ELF-1 (cell line): Measurements from ENCODE around the gene ZNF546.
"Not testable (repeated sequence)": the region's sequence is repeated elsewhere in the genome, so short reads cannot be mapped to it uniquely, and the experiment has no call there.

Experiments used
- DNase-seq: peaks from one replicate; pipeline ENCODE4 v3.0.0-alpha.2; 2016; ENCODE audit warnings: low read depth, low spot score

ZNF546 gene

DNA sequence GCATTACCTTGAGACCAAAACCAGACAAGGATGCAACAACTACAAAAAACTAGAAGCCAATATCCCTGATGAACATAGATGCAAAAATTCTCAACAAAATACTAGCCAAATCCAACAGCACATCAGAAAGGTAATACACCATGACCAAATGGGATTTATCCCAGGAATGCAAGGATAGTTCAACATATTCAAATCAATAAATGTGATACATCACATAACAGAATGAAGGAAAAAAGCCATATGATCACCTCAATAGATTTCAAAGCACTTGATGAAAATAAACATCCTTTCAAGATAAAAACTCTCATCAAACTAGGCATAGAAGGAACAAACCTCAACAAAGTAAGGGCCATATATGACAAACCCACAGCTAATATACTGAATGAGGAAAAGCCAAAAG, 10.2 kb upstream of the ZNF546 start:
- DNase-seq = no peak

GRCh38 chr19:39987167-39987566, 9.7 kb upstream of the ZNF546 start:
- DNase-seq = no peak

DNA sequence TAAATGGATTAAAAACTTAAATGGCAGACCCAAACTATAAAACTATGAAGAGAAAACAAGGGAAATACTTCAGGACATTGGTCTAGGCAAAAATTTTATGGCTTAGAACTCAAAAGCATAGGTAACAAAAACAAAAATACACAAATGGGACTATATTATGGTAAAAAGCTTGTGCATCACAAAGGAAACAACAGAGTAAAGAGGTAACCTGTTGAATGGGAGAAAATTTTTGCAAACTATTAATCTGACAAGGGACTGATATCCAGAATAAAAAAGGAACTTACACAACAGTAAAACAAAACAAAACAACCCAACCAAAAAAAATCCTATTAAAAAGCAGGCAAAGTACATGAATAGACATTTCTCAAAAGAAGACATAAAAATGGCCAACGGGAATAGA, 9.3 kb upstream of the ZNF546 start:
- no peak for DNase-seq

DNA sequence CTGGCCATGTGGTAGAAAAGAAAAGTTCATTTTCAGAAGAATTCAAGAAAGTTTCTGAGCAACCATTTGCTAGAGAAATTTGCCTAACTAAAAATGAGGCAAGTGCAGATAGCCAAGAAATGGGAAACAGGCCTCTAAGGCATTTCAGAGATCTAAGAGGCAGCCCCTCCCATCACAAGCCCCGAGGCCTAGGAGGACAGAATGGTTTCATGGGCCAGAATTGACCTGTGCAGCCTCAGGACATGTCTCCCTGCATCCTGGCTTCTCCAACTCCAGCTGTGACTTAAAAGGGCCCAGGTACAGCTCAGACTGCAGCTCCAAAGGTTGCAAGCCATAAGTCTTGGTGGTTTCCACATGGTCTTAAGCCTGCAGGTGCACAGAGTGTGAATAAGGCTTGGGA, 3.3 kb upstream of the ZNF546 start:
- no peak for DNase-seq

DNA sequence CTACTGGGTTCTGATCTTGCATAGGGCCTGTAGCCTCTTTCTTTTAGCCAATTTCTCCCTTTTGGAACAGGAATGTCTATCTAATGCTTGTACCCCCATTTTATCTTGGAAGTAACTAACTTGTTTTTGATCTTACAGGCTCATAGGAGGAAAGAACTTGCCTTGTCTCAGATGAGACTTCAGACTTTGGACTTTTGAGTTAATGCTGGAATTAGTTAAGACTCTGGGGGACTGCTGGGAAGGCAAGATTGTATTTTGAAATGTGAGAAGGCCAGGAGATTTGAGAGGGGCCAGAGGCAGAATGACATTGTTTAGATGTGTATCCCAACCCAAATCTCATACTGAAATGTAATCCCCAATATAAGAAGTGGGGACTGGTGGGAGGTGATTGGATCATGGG, 2.5 kb upstream of the ZNF546 start:
- no peak for DNase-seq

- no peak for DNase-seq
Observed at GRCh38 chr19:39995794-39996193, 1.1 kb upstream of the ZNF546 start.

- DNase-seq = no peak
Observed at GRCh38 chr19:39996218-39996810, 546 bp upstream of the ZNF546 start.

DNA sequence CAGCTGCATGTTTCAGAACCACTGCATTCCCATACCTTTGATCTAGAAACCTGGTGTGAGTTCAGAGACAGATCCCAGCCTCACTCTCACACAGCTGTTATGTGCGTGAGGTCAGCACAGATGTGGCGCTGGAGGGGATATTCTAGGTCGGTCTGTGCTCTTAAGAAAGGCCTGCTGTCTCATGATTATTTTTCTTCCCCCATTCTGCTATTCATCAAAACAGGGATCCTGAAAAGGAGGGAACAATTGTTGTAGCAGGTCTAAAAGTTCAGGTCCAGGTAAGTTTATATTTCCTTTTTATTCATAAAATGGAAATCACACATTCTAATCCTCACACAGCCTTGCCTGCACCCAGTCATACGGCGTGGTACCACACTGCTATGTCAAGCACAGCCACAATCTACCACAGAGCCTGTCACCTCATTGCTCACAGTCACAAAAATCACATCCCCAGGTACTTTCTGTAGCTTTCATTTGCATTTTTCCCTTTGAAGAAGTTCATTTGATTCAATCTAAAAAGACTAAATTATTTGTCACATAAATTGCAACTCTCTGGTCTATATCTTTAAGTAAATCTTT, 867 bp downstream of the ZNF546 start:
- DNase-seq = no peak

DNA sequence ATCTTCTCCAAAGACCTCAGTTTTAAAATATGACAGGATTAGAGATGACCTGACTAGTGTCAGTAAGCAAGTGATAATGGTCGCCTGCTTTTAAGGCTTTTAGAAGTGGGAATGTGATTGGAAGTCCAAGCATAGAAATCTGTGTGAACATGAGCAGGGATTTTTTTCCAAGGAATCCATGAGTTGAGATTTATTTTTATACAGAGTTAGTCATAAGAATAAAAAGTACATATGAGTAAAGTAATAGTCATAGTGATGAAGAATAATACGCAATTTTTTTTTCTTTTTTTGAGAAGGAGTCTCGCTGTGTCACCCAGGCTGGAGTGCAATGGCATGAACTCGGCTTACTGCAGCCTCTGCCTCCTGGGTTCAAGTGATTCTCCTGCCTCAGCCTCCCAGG, 1.6 kb downstream of the ZNF546 start:
- no peak for DNase-seq

DNA sequence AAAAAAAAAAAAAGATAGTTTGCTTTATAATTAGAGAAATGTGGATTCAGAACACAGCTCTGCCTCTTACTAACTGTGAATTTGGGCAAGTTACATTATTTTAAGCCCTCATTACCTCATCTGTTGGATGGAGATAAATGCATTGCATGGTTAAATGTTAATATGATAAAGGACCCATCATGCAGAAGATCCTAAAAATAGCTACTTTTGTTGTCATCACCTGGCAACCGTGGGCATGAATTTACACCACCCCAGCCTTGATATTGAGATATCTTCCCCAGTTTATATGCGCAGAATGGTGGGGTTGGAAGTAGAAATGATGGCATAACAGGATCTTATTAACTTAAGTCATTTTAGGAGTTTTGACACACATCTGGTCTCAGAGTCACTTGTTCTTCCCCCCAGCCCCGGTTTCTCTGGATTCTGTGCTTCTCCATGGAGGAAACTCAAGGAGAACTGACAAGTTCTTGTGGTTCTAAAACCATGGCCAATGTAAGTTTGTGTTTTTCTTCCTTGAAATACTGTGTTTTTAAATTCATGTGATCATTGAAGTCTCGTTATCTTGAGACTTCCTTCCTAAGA, 8.9 kb downstream of the ZNF546 start:
- DNase-seq = no peak

- no peak for DNase-seq
Observed at GRCh38 chr19:40006273-40006691, 9.4 kb downstream of the ZNF546 start.

- no peak for DNase-seq
Observed at GRCh38 chr19:40009674-40010073, 12.8 kb downstream of the ZNF546 start.

DNA sequence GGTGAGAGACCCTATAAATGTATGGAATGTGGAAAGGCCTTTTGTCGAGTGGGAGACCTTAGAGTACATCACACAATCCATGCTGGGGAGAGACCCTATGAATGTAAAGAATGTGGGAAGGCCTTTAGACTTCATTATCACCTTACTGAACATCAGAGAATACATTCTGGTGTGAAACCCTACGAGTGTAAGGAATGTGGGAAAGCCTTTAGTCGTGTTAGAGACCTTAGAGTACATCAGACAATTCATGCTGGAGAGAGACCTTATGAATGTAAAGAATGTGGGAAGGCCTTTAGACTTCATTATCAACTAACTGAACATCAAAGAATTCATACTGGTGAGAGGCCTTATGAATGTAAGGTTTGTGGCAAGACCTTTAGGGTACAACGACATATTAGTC, 17.1 kb downstream of the ZNF546 start:
- DNase-seq = no peak

GRCh38 chr19:40023969-40024368, 27.1 kb downstream of the ZNF546 start:
- no peak for DNase-seq

- DNase-seq = no peak
Observed at GRCh38 chr19:40025938-40026596, 29.2 kb downstream of the ZNF546 start.

DNA sequence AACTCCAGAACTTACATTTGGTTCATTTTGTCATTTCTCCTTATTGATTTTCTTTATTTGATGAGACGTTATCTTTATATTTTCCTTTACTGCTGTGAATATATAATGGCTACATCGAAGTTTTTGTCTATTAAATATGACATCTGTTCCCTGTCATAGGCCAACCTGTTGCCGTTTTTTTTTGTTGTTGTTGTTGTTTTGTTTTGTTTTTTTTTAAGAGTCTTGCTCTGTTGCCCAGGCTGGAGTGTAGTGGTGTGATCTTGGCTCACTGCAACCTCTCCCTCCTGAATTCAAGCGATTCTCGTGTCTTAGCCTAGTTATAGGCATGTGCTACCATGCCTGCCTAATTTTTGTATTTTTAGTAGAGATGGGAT, 29.7 kb downstream of the ZNF546 start:
- no peak for DNase-seq

DNA sequence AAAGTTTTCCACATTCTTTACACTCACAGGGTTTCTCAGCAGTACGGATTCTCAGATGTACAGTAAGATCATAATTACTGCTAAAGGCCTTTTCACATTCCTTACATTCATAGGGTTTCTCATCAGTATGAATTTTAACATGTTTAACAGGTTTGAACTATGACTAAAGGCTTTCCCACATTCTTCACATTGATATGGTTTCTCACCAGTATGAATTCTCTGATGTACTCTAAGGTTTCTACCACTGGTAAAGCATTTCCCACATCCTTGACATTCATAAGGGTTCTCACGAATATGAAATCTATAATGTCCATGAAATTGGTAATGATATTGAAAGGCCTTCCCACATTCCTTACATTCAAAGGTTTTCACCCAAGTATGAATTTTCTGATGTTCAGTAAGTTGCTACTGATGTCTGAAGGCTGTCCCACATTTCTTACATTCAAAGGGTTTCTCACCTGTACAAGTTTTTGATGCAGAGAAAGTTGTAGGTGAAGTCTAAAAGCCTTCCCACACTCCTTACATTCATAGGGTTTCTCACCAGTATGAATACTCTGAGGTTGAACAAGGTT, 37.2 kb downstream of the ZNF546 start:
- DNase-seq = no peak

- DNase-seq = no peak
Observed at GRCh38 chr19:40035996-40036395, 39.1 kb downstream of the ZNF546 start.

DNA sequence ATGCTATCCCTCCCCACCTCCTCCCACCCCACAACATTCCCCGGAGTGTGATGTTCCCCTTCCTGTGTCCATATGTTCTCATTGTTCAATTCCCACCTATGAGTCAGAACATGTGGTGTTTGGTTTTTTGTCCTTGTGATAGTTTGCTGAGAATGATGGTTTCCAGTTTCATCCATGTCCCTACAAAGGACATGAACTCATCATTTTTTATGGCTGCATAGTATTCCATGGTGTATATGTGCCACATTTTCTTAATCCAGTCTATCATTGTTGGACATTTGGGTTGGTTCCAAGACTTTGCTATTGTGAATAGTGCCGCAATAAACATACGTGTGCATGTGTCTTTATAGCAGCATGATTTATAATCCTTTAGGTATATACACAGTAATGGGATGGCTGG, 41.2 kb downstream of the ZNF546 start:
- not testable (repeated sequence) for DNase-seq

- not testable (repeated sequence) for DNase-seq
Observed at GRCh38 chr19:40041718-40042117, 44.9 kb downstream of the ZNF546 start.

GRCh38 chr19:40053491-40053890, 56.6 kb downstream of the ZNF546 start:
- no peak for DNase-seq

DNA sequence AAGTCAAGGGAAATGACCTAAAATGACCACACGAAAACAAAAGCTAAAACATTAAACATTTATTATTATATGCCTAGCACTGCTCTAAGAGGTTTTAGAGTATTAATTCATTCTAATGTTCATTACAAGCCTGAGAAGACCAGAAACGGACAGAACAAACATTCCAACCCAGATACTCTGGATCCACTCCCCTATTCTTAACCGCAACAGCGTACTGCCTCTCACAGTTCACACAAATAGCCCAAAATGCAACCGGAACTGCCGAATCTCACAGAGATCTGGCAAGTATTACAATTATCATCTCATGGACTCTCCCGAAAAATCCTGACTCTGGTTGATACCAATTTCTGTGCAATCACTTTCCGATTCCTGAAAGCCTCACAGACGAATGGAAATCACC, 57.8 kb downstream of the ZNF546 start:
- no peak for DNase-seq

DNA sequence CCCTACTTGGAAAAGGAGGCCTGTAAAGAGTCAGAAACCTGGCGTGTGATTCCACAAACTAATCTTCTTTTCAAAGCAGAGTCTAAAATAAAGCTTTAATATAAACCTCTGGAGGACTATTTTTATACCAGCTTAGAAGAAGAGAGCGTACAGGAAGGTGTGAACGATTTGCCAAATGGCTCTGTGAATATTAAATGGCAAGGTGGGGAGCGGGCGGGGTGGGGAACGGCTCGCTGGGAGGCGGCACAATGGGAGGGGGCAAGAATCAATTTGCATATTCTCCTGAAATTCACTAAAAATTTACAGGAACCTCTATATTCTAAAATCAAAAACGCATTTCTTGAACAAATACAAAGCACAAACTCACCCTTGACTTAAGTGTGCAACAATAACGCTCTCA, 58.2 kb downstream of the ZNF546 start:
- DNase-seq = no peak
